GM19395 (cell line): ENCODE measurements around the gene ANKUB1.

ENCODE experiments used
- ATAC-seq: cut with Tn5 transposase; IDR thresholded peaks from one replicate; pipeline ENCODE4 v1.9.1; 2021; ENCODE audit warnings: mild to moderate bottlenecking, moderate library complexity; ENCODE audit not compliant: unreplicated experiment

The ANKUB1 gene

DNA sequence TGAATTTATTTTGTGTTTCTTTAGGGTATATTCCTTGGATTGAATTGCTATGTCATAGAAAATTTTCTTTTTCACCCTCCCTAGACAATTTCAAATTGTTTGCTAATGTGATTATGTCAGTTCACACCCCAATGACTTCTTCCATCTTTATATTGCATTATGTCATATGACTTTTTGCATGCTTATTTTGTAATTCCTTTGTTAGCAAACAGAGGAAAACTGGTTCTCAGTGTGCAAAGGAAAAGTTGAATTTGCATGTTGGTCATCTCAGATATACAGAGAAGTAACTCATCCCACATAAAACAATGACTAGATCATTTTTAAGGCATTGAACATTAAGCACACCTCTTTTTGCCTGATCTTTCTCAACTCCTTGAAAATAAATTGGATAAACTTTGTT lies 17.3 kb upstream of the ANKUB1 start:
- no peak for ATAC-seq

DNA sequence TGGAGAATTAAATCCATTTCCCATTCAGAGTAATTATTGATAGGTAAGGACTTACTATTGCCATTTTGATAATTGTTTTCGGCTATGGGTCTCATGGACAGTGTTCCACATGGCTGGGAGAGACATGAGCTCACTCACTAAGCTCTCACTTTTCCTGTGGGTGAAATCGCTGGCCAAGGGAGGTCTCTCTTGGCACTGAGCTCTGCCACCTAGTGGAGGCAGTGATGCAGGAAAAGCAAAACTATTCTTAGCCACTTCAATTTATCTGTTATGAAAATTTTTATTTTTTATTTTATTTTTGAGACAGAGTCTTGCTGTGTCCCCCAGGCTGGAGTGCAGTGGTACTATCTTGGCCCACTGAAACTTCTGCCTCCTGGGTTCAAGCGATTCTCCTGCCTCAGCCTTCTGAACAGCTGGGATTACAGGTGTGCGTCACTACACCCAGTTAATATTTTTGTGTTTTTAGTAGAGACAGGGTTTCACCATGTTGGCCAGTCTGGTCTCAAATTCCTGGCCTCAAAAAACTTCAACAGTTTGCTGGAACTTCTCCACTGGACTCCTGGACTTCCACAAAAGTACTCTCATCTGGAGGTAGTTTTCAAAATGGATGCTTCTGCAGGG lies 16.0 kb upstream of the ANKUB1 start:
- ATAC-seq: no peak

DNA sequence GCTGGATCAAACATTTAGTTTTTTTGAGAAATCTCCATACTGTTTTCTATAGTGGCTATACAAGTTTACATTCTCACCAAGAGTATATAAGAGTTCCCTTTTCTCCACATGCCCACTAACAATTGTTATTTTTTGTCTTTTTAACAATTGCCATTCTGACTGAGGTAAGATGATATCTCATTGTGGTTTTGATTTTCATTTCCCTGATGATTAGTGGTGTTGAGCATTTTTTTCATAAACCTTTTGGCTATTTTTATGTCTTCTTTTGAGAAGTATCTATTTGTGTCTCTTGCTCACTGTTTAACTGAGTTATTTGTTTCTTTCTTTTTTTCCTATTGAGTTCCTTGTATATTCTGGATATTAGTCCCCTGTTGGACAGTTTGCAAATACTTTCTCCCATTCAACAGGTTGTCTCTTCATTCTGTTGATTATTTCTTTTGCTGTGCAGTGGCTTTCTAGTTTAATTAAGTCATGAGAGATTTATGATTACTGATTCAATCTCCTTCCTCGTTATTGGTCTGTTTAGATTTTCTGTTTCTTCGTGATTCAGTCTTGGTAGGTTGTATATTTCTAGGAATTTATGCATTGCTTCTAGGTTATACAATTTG lies 13.9 kb upstream of the ANKUB1 start:
- ATAC-seq: no peak

DNA sequence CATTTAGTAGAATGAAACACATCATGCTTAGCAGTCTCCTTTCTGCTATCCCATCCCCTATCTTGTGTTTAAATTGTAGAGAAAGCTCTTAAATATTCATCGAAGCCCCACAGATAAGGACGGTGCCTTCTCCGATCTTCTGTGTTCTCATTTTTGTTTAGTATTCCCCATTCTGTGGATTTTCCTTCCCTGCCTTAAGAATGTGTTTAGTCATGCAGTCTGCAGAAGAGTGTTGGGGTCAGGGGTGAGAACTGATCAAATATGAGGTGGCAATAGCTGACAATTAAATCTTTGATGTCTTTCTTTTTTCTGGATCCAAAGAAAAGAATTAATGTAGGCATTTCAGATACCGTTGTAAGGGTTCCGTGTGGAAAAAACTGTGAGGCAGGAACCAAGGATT lies 9.3 kb upstream of the ANKUB1 start:
- ATAC-seq: no peak

DNA sequence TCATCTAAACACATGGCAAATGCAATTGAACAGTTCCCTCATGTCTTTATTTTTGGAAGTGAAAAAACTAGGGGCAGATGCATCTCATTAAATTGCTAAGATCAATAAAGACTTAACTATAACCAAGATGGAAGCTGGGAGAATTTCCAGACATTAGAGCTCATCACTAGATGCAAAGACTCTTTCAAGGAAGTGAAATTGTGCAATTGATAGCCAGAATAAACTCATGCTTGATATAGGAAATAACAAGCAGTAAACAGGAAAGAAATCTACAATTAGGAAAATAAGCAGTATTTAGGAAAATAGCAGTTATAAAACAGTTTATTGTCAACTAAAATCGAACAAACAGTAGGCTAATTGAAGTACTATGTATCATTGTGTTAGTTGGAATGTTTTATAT lies 8.8 kb upstream of the ANKUB1 start:
- ATAC-seq: no peak

DNA sequence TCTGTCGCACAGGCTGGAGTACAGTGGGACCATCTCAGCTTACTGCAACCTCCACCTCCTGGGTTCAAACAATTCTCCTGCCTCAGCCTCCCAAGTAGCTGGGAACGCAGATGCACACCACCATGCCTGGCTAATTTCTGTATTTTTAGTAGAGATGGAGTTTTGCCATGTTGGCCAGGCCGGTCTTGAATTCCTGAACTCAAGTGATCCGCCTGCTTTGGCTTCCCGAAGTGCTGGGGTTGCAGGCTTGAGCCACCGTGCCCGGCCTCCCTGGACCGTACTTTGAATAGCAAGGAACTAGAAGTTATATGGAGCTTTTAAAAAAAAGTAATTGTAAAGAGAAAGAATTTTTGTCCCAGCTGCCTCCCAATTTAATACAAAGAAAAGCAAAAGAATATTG lies 8.3 kb upstream of the ANKUB1 start:
- no peak for ATAC-seq

DNA sequence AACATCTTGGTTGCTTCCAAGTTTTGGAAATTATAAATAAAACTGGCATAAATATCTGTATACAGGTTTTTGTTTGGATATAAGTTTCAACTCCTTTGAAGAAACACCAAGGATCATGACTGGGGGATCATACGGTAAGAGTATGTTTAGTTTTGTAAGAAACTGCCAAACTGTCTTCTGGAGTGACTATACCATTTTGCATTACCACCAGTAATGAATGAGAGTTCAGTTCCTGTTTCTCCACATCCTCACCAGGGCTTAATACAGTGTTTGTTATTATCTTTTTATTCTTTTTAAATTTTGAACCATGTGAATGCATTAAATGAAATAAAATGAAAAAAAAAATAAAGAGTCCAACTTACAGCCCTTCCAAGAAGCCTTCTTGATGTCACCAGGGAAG lies 3.7 kb upstream of the ANKUB1 start:
- no peak for ATAC-seq

DNA sequence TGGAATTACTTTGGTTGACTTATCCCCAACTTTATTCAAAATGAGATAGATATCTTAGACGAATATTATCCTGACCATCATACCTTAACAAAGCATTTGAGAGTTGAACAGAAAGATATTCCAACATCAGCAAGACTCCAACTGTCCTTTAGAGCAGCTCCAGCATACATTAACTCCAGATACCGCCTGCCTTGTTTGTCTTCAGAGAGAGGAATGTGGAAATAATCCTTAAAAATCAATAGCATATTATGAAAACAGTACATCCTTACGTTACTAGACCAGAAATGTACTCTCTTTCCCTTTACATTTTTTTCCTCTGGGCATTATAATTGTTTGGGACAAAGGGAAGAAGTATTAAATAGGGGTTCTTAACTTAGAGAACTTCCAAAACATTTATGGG lies 1.7 kb downstream of the ANKUB1 start:
- ATAC-seq: no peak

DNA sequence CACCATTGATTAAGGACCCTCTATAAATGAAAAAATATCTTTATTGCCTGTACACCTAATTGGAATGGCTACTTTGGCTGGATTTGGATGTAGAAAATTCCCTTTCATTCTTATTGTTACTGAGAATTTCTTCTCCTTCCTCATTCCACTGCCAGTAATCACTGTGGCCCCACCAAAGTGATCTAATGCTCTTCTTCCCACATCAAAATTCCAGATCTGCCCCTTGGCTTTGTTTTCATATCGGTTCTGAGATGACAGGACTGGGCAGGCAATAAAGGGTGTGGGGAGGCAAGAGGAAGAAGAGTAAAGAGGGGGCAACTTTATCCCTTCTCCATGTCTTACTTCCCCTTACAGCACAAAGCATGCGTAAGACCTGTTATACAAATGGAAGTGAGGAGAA lies 2.1 kb downstream of the ANKUB1 start:
- ATAC-seq: no peak

DNA sequence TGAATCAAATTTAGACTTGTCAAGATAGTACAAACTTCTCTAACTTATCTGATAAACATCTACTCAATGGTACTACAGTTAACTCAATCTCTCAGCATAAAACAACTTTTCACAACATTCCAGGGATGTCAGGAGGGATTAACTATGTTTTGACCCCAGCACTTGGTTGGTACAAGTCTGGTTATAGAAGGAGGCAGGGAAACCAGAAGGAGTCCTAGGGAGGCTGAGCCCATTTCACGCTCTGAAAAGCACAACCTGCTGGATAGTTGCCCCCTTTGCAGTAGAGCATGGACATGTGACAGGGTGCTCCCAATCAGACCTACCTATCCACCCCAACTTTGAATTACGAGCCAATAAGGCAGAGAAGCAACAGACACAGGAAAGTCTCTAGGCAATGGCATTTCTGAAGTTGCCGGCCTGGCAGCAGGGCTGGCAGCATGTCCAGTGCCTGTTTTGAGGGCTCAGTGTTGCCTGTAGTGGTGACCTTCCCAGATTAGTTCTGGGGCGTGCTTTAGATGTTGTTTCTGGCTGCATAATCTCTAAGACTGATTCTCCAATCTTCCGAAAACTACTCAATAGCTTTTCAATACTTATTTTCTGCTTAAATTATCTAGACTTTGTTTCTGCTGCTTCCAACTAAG lies 8.2 kb downstream of the ANKUB1 start:
- ATAC-seq: no peak

DNA sequence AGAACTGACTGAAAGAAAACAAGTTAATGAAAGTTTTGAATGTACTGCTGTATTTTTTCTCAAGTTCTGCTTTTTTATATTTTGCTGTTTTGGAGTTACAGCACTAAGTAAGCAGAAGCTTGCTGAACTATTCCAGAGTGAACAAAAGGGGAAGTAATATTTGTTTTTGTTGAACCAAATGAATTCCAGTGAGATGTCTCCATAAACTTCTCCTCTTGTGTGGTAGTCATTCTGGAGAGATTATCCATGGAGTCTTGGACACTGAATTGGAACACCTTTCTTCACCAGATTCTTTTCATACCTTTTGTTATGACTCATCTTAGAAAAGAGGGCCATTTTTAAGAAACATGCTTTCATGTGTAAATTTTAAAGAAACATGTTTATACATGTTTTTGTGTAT lies 8.8 kb downstream of the ANKUB1 start:
- ATAC-seq: no peak

DNA sequence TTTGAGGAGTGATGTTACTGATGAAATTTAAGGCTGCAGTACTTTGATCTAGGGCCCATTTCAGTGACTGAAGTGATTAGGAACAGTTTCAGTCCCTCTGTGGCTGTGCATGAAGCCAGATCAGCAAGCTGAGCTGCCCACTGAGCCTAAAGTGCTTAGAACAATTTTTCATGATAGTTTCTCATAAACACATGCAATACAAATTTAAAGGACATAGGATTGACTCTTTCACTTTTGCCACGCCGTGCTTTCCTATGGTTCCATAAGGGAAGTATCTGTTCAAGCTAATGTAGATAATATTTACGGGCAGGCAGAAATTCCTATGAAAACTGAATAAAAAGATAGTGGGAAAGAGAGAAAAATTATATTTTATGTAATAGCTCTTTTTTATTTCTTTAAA lies 10.6 kb downstream of the ANKUB1 start:
- no peak for ATAC-seq

DNA sequence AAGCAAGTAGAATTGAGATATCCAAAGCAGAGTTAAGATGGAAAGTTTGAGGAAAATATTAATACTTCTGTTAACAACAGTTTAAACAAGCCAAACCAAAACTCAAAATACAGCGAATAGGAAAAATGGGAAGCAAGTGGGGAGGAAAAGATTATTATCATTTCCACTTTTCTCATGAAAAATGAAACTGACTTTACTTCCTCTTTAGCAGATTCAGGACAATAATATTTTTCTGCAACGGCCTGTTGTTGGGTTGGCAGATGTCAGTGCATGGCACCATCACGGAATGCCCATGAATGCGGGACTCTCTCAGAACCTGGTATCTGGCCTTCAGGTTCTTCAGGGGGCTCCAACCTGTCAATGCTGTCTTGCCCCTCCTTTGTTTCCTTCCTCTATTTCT lies 11.1 kb downstream of the ANKUB1 start:
- no peak for ATAC-seq

DNA sequence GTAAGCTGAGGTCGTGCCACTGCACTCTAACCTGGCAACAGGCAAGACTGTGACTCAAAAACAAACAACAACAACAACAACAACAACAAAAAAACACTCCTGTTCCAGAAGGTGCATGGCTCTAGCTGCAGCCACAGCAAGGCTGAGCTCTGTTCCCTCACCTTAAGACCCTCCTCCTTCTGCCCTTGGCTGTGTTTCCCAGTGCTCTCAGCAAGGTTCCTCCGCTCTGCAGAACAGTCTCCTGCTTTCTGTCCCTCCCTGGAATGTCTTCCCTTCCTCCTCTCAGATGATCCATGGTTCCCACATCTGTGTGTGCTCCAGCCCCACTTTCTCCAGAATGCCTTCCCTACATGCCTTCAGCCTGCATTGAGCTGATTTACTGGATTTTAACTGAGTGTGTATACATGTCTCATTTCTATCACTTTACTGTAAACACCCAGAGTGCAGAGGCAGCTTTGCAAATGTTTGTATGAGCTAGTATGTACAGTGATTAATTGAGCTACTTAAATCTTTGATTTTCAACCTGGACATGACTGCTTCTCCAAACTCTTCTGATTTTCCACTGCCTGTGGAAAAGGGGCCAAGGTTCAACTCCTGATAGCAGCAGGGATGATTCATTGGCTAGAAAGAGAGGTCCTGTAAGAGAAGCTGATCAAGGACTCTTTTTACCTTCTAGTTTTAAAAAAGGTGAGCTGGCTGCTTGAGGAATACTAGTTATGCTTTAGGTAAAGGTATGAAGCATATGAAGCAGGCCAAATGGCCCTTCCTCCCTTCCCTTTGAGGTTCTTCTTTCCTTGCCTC lies 14.7 kb downstream of the ANKUB1 start:
- ATAC-seq: no peak

DNA sequence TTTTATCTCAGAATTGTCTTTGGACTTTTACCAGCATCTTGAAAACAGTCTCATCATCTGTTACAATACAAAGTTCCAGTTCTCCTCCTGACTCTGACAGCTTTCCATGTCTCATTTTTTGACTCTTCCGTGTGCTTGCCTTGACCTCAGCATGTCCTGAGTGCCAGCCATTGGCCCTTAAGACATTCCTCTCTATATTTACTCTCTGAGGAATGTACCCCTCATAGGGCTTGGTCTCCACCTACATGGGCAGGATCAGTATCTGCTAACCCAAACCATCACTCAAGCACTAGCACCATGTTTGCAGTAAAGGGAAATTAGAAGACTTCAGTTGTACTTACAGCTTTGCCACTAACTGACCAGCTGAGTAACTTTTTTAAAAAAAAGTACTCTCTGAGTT lies 16.2 kb downstream of the ANKUB1 start:
- ATAC-seq: no peak

DNA sequence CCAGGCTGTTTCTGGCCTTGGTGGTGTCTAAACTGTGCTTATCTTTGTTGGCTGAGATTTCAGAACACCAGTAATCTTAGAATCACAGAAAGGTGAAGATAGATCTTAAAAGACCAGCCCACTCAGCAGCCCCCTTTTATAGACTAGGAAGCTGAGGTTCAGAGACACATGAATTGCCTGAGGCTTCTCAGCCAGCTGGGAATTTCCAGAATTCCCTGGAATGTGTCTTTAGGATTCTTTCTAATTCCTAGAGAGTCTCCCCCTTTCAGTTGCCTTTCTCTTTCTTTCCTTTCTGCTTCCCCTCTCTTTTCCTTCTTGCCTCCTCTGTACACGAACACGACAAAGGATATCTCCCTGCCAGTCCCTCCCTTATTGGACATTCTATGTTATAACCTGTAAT lies 19.5 kb downstream of the ANKUB1 start:
- no peak for ATAC-seq

DNA sequence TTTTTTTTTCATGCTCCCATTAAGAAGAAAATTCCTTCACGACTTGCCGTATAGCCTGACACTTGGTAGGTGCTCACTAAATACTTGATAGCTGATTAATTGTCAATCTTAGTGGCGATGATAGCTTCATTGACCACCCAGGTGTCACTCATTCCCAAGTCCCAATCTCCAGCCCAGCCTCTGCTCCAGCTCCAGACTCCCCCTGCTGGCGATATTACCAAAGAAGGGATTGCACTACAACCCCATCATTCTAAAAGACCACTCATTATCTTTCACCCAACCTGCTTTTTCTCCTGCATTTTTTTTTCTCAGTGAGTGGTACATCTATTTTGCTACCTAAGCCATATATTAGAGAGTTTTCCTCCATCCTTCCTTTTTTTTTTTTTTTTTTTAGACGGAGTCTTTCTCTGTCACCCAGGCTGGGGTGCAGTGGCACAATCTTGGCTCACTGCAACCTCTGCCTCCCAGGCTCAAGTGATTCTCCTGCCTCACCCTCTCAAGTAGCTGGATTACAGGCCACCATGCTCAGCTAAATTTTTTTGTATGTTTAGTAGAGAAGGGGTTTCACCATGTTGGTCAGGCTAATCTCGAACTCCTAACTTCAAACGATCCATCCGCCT lies 20.6 kb downstream of the ANKUB1 start:
- peak; percentile 80 for ATAC-seq

DNA sequence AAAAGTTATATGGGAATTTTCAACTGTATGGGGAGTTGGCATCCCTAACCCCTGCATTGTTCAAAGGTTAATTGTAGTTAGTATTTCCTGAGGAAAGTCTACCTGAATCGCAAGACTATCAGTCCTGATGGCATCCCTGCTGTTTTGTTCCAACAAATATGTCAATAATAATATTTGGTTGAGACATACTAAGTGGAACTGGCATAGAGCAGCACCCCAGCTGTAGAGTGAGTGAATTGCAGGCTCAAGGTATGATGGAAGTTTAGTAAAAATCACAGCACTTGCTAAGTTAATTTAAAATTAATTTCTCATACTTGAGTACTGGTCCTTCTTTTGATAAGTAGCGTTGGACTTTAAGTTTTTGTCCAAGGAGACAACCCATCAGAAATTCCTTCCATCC lies 22.1 kb downstream of the ANKUB1 start:
- ATAC-seq: no peak

DNA sequence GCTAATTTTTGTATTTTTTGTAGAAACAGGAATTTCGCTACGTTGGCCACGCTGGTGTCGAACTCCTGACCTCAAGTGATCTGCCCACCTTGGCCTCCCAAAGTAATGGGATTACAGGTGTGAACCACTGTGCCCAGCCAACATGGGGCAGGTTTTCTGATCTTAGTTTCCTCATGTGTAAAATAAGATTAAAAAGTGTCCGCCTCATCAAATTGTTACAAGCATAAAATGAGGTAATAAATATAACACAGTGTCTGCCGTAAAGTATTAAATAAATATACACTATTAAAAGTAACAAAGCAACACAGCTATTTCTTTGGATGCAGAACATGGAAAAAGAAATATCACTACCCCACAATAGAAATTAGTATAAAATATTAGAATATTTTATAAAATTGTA lies 23.6 kb downstream of the ANKUB1 start:
- ATAC-seq: no peak

DNA sequence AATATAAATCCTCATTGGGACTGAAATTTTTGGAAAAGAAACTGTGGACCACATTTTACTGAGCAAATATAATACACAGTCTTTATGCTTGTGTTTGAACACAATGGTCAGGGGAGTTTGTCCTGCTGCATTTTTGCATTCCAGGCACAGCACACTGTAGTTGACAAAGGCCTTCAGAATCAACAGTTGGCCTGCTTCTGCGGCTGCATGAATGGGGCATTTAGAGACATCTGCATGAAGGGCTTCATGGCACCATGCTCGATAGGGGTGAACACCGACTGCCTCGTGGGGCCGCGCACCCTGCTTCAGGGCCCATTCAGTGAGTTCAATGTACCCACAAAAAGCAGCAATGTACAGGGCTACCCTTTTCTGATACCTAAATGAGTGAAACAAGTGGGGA lies 24.6 kb downstream of the ANKUB1 start:
- no peak for ATAC-seq

DNA sequence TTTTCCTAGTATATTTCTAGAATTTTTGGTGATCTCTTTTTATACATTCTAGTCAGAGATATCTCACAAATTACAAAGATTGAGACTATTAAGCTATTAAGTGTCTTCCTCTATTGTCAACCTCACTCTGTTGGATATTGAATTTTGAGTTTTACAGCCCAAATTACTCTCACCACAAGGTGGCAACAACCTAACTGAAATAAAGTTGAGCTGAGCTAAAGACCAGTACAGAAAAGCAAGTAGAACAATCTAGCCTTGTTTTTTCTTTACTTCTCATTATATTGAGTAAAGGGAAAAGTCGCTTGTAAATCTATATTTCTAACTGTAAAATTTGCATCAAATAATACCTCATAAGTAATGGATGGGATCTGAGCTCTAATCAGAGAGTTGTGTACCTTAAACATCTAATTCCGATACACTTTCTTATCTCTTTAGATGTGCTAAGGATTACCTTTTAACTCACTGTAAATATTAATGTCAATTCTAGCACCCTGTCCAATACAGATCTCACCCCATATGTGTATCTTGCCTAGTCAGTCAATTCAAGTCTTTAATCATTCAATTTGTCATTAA lies 26.5 kb downstream of the ANKUB1 start:
- no peak for ATAC-seq
